Right lobe of liver (tissue), 6 donors: ENCODE results near the gene SLC24A3. TPM values are rescaled to one million over a fixed set of nuclear protein-coding genes. Genes with fewer than 3 reads are reported as not detected.

Experiments used
- ATAC-seq, 4 donors: fragments of 200-7000 bp; cut with Tn5 transposase; one replicate each; pipeline ENCODE4 v1.9.1; 2020; ENCODE audit warnings: mild to moderate bottlenecking in 4 of 4, moderate library complexity in 4 of 4
- DNase-seq, 3 donors: peaks; one replicate each; pipeline ENCODE4 v3.0.0-alpha.2; 2020
- H3K27ac ChIP-seq, 3 donors: fragments of 200-600 bp; one replicate each; pipeline ENCODE4 v1.8.0; 2022
- H3K27me3 ChIP-seq, 2 donors: fragments of 200-600 bp; one replicate each; pipeline ENCODE4 v1.8.0; 2022
- H3K36me3 ChIP-seq, 4 donors: fragments of 200-600 bp; sonication (generic) in 1 of 4; one replicate each; pipeline versions ENCODE4 v1.5.1 to v1.8.0; 2017 to 2022; ENCODE audit warnings: control low read depth in 1 of 4
- H3K4me1 ChIP-seq, 4 donors: fragments of 200-600 bp; sonication (generic) in 1 of 4; one replicate each; pipeline versions ENCODE4 v1.5.1 to v1.8.0; 2017 to 2022; ENCODE audit warnings: control low read depth in 1 of 4
- H3K4me3 ChIP-seq, 3 donors: fragments of 200-600 bp; one replicate each; pipeline ENCODE4 v1.8.0; 2022
- H3K9me3 ChIP-seq, 4 donors: fragments of 200-600 bp; sonication (generic) in 1 of 4; one replicate each; pipeline versions ENCODE4 v1.5.1 to v1.8.0; 2017 to 2022; ENCODE audit warnings: control low read depth in 1 of 4
- POLR2A ChIP-seq: fragments of 450-650 bp; IDR thresholded peaks from one replicate; pipeline ENCODE4 v1.6.1; 2017; ENCODE audit warnings: antibody characterized with exemption, mild to moderate bottlenecking
- WGBS: methylation state at CpG from one replicate; pipeline ENCODE4 v1.1.6; 2018; ENCODE audit warnings: low coverage, low lambda C conversion rate; ENCODE audit not compliant: insufficient coverage; ENCODE audit errors: missing lambda C conversion rate; 5-methylcytosine and 5-hydroxymethylcytosine counted together
- intact Hi-C, 2 donors: fragments of 100-400 bp; cut with DNase I; formaldehyde crosslinking; loops; one replicate each; pipeline versions ENCODE4 v1.11.2 to v1.14.1; 2022
- total RNA-seq, 6 experiments: library from RNA; depleted of rRNA in 2 of 6; stranded (reverse); fragments of >200 nt in 2 of 6; fragmentation: NEBNext Ultra II Directional in 3 of 6; extraction: Animal tissue kit (Norgen Biotek cat#: 25700) in 3 of 6; gene quantifications; one replicate each; pipeline versions ENCODE4 v1.1.0 to v1.2.4, GENCODE V29; 2016 to 2023
- TF ChIP-seq, protein P1 (sequence below), 4 donors: fragments of 200-600 bp in 3 of 4; fragments of 450-650 bp in 1 of 4; IDR thresholded peaks; one replicate each; pipeline versions ENCODE4 v1.5.1 to v1.8.0; 2016 to 2022; ENCODE audit warnings: antibody characterized with exemption in 4 of 4, mild to moderate bottlenecking in 2 of 4
- donor health status: DM: no; HTN: yes; CAD: no.
- donor health status: DM: no; HTN: no; CAD: no.
- donor health status: DM: no; HTN: no; CAD: no.
- donor health status: DM: no; HTN: yes; CAD: no.
- donor health status: DM: no; HTN: yes; CAD: no.

SLC24A3 gene
- total RNA-seq, 6 experiments from 2014 or later, result 0.06 to 0.49 (median 0.27) TPM

DNA sequence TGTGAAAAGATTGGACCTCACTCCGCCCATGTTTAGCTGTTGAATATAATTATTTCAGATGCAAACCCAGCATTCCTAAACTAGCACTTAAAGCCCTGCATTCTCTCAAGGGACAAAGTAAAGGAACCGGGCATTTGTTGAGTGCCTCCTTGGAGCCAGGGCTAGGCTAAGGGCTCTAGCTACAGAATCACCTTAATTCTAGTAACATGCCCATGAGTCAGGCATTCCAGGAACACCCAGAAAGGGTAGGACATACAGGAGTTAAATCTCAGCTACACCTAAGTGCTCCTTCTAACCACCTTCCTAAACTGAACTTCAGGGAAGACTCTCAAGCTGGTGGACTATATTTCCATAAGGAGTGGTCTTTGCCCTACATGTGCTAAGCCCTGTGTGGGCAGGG is 89.4 kb downstream of the SLC24A3 start:
- intact Hi-C loops, result no loop called here
- Histone ChIP-seq H3K9me3 (no peaks in the 10 kb centered on the region), H3K36me3 (no peaks in the 10 kb centered on the region), H3K4me1 (no peaks in the 10 kb centered on the region), H3K27me3 (no peaks in the 10 kb centered on the region), H3K4me3 (no peak overlapping the region), H3K27ac (no peak overlapping the region)
- TF ChIP-seq, protein P1, sequence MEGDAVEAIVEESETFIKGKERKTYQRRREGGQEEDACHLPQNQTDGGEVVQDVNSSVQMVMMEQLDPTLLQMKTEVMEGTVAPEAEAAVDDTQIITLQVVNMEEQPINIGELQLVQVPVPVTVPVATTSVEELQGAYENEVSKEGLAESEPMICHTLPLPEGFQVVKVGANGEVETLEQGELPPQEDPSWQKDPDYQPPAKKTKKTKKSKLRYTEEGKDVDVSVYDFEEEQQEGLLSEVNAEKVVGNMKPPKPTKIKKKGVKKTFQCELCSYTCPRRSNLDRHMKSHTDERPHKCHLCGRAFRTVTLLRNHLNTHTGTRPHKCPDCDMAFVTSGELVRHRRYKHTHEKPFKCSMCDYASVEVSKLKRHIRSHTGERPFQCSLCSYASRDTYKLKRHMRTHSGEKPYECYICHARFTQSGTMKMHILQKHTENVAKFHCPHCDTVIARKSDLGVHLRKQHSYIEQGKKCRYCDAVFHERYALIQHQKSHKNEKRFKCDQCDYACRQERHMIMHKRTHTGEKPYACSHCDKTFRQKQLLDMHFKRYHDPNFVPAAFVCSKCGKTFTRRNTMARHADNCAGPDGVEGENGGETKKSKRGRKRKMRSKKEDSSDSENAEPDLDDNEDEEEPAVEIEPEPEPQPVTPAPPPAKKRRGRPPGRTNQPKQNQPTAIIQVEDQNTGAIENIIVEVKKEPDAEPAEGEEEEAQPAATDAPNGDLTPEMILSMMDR (IDR thresholded peaks at IDR 0.05), result no peak
- no peak for TF ChIP-seq POLR2A
- ATAC-seq, result no peak
- no peak for DNase-seq
- 70% methylated on average over 2 of the region's 2 CpGs for WGBS

DNA sequence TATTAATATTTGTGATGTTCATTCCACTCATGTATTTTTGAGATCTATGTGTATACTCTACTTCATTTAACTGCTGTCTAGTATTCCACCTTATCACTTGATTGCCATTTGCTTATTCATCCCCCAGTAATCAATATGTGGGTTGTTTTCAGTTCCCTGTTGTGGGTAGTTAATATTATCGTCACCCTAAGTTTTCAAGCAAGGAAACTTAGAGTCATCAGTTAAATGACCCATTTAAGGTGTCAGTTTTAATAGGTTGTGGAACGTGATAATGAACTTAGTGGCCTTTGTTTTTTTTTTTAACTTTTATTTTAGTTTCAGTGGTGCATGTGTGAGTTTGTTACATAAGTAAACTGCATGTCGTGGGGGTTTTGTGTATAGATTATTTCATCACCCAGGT is 90.3 kb downstream of the SLC24A3 start:
- H3K4me1 ChIP-seq, result no peaks in the 10 kb centered on the region
- 35% methylated on average over 3 of the region's 3 CpGs for WGBS
- no peaks in the 10 kb centered on the region for H3K9me3 ChIP-seq
- ATAC-seq, result no peak
- no peak overlapping the region for H3K27ac ChIP-seq
- intact Hi-C loops, result no loop called here
- no peaks in the 10 kb centered on the region for H3K27me3 ChIP-seq
- no peak overlapping the region for H3K4me3 ChIP-seq
- H3K36me3 ChIP-seq, result no peaks in the 10 kb centered on the region
- DNase-seq, result no peak
- TF ChIP-seq POLR2A, result no peak

DNA sequence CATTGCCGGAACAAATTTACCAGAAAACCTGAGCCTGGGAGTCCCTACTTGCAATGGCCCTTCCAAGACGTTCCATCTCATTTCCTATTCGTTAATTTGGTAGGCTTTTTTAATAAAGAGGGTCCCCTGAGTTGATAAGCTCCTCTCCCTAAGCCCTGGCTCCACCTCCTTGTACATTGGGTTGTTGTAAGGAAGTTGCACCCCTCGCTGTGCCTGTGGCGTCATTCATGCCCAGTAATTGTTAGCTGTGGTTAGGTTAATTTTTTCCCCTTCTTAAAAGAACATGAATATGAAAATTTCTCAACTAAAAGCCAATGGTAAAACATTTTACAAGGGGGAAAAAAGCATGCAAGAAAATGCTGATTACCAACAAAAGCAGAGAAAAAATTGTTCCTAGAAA is 91.9 kb downstream of the SLC24A3 start:
- H3K9me3 ChIP-seq, result no peaks in the 10 kb centered on the region
- TF ChIP-seq, protein P1 (IDR thresholded peaks at IDR 0.05), result no peak
- no peak for TF ChIP-seq POLR2A
- no peaks in the 10 kb centered on the region for H3K27me3 ChIP-seq
- no peaks in the 10 kb centered on the region for H3K36me3 ChIP-seq
- no peak overlapping the region for H3K27ac ChIP-seq
- WGBS, result 34% methylated on average over 5 of the region's 5 CpGs
- no peaks in the 10 kb centered on the region for H3K4me1 ChIP-seq
- intact Hi-C loops, result no loop called here
- no peak for DNase-seq
- ATAC-seq, result no peak
- H3K4me3 ChIP-seq, result no peak overlapping the region

DNA sequence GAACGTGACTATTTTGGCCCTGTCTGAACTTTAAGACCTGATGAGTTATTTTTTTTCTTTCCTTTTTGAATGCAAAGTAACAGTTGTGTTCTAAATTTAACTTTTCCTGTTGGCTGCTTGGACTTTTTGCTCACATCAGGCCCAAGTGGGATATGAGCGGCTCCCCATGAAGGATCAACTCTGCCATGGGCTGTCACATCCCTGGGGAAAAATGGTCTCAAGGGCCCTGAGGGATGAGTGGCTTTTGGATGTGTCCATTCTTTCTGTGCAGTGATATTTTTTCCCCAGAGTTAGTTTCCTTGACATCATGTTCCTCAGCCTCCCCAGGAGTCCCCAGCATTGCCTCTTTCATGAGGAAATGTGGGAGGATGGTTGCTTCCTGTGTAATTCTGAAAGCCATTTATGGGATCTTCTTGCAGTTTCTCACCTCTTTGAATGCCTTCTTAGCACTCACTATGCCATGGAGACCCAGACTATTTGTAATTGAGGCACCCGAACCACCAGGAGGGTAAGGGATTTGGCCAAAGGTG is 92.5 kb downstream of the SLC24A3 start:
- Histone ChIP-seq H3K27ac (no peak overlapping the region), H3K4me1 (no peaks in the 10 kb centered on the region), H3K36me3 (no peaks in the 10 kb centered on the region), H3K27me3 (no peaks in the 10 kb centered on the region), H3K9me3 (no peaks in the 10 kb centered on the region), H3K4me3 (no peak overlapping the region)
- WGBS, result 39% methylated on average over 3 of the region's 3 CpGs
- no peak for ATAC-seq
- DNase-seq, result no peak
- TF ChIP-seq, protein P1 (IDR thresholded peaks at IDR 0.05), result no peak
- TF ChIP-seq POLR2A, result no peak
- intact Hi-C loops, result no loop called here

DNA sequence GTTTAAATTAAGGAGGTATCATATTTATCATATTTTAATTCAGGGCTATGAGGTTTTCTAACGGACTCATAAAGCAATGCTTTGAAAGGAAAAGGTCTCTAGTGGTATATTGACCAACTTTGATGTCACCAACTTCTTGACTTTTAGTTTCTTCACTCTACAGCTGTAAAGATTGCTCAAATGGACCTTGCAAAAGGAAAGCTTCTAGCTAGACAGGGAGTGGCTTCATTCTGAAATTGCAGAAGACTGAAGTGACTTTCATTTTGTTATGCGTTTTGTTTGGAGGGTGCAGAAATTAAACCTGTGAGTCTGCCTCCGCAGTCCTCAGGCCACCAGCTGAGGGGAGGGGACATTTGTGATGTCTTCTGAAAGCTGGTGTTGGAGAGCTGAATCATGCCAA is 95.7 kb downstream of the SLC24A3 start:
- intact Hi-C loops, result no loop called here

More for the DNA sequence above, 95.7 kb downstream of the SLC24A3 start:
- Histone ChIP-seq H3K9me3 (no peaks in the 10 kb centered on the region), H3K4me3 (no peak overlapping the region), H3K36me3 (no peaks in the 10 kb centered on the region), H3K27ac (no peak overlapping the region), H3K4me1 (no peaks in the 10 kb centered on the region), H3K27me3 (no peaks in the 10 kb centered on the region)
- DNase-seq, result no peak
- no peak for ATAC-seq
- no peak for TF ChIP-seq POLR2A
- TF ChIP-seq, protein P1 (IDR thresholded peaks at IDR 0.05), result no peak
- WGBS, result 77% methylated on average over 3 of the region's 3 CpGs
